Keratinocyte (primary cell): ENCODE data around the gene TDRD9.

Experiments used
- CTCF ChIP-seq, 3 experiments: IDR thresholded peaks in 1 of 3; conservative IDR thresholded peaks in 1 of 3; optimal IDR thresholded peaks in 1 of 3; 2 replicates in 2 of 3; 3 replicates in 1 of 3; pipeline versions ENCODE3 to v1.5.1; 2011; ENCODE audit warnings: low read length in 3 of 3, mild to moderate bottlenecking in 3 of 3, moderate library complexity in 2 of 3, control low read depth in 1 of 3, inconsistent platforms in 1 of 3; ENCODE audit not compliant: insufficient read depth in 2 of 3; ENCODE audit errors: extremely low read depth in 1 of 3
- EZH2 ChIP-seq: IDR thresholded peaks from one replicate; pipeline ENCODE4 v1.6.1; 2012; ENCODE audit warnings: inconsistent platforms, mild to moderate bottlenecking, low read length, moderate library complexity

- no peak for TF ChIP-seq CTCF (optimal IDR thresholded peaks at IDR 0.05 in 1 of 3, IDR thresholded peaks at IDR 0.05 in 1 of 3, conservative IDR thresholded peaks at IDR 0.05 in 1 of 3; ENCODE audit: extremely low read depth in 1 of 3, insufficient read depth in 2 of 3, low read length in 3 of 3)
- no peak for TF ChIP-seq EZH2
These were observed 78.9 kb downstream of the TDRD9 start for GRCh38 chr14:104007121-104007520.
